ENCODE data around the gene GET4.
A peak's percentile ranks its signal among the peaks of the same experiment; 100 is the strongest.

The GET4 gene

DNA sequence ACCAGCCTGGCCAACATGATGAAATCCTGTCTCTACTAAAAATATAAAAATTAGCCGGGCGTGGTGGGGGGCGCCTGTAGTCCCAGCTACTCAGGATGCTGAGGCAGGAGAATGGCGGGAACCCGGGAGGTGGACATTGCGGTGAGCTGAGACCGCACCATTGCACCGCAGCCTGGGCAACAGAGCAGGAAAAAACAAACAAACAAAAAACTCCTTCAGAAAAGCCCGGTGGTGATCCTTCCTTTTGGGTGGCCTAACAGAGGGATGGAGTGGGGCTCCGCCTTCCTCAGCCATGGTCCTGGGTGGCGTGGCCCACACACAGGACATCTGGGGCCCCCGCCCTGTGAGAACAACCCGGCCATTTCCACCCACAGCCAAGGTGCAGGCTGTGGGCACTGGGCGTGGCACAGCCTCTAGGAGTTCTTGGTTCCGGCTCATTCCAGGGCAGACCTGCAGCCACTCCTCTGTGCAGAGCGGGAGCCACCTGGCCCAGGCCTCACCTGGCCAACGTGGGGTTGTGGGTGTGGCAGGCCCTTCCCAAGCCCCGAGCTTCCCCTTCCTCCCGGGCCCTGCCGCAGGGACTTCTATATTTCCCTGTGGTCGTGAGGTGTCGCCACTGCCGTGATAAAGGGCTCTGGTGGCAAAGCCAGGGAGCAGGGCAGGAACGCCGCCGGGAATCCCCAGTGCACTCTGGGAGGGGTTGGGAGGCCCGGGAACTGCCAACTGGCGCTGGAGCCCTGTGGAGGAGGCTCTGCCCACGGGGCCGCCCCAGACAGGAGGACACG is 37.6 kb downstream of the GET4 start:
- no peaks in the 10 kb centered on the region for H3K27me3 ChIP-seq (ENCODE audit: control insufficient read depth in 2 of 2, insufficient read depth in 2 of 2, low read length in 2 of 2)
- H3K27ac ChIP-seq (ENCODE audit: low read depth in 2 of 2, low read length in 2 of 2), result peak overlapping the region; percentile 93 to 95
- H3K36me3 ChIP-seq (ENCODE audit: control insufficient read depth in 2 of 2, insufficient read depth in 2 of 2, low read length in 2 of 2), result peaks cover 0 to 2% of the 10 kb centered on the region in 2 donors
- no peak overlapping the region for H3K4me3 ChIP-seq (ENCODE audit: low read length in 2 of 2)
- H3K4me1 ChIP-seq (ENCODE audit: control insufficient read depth in 2 of 2, insufficient read depth in 2 of 2, low read length in 2 of 2), result peaks cover 35 to 57% of the 10 kb centered on the region in 2 donors
- peak overlapping the region; percentile 38 to 60 for H3K9ac ChIP-seq (ENCODE audit: low read depth in 1 of 2, low read length in 2 of 2)
- H3K9me3 ChIP-seq (ENCODE audit: control insufficient read depth in 2 of 2, low read length in 2 of 2), result no peaks in the 10 kb centered on the region

DNA sequence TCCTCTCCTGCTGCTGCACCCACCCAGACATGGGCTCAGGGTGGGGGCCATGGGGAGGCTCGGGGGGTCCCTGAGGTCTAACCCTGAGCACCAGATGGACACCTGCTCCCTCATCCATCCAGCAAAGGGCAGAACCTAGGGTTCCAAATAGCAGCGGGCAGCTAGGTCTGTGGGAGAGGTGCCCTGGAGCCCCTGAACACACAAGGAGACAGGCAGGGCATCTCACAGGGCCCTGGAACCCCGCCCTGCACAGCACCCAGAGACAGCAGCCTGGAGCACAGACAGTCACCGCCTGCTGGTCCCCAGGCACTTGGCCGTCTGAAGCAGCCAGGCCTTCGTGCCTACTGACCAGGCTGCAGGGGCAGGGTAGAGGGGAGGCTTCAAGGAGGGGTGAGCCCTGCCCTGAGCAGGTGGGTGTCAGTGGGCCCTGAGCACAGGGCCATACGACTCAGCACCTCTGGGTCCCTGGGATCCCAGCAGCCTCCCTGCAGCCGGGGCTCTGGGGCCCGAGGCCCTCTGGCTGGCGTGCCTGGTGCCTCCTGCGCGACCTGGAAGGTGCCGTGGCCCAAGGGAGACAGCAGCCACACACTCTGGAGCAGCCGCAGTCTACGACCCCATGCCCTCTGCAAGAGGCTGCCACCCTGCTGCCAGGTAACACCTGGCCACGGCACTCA is 38.3 kb downstream of the GET4 start:
- peak overlapping the region; percentile 38 to 60 for H3K9ac ChIP-seq (ENCODE audit: low read depth in 1 of 2, low read length in 2 of 2)
- no peak overlapping the region for H3K4me3 ChIP-seq (ENCODE audit: low read length in 2 of 2)
- H3K36me3 ChIP-seq (ENCODE audit: control insufficient read depth in 2 of 2, insufficient read depth in 2 of 2, low read length in 2 of 2), result peaks cover 0 to 2% of the 10 kb centered on the region in 2 donors
- H3K4me1 ChIP-seq (ENCODE audit: control insufficient read depth in 2 of 2, insufficient read depth in 2 of 2, low read length in 2 of 2), result peaks cover 32 to 53% of the 10 kb centered on the region in 2 donors
- H3K27ac ChIP-seq (ENCODE audit: low read depth in 2 of 2, low read length in 2 of 2), result peak overlapping the region; percentile 93 to 95
- no peaks in the 10 kb centered on the region for H3K9me3 ChIP-seq (ENCODE audit: control insufficient read depth in 2 of 2, low read length in 2 of 2)
- no peaks in the 10 kb centered on the region for H3K27me3 ChIP-seq (ENCODE audit: control insufficient read depth in 2 of 2, insufficient read depth in 2 of 2, low read length in 2 of 2)

DNA sequence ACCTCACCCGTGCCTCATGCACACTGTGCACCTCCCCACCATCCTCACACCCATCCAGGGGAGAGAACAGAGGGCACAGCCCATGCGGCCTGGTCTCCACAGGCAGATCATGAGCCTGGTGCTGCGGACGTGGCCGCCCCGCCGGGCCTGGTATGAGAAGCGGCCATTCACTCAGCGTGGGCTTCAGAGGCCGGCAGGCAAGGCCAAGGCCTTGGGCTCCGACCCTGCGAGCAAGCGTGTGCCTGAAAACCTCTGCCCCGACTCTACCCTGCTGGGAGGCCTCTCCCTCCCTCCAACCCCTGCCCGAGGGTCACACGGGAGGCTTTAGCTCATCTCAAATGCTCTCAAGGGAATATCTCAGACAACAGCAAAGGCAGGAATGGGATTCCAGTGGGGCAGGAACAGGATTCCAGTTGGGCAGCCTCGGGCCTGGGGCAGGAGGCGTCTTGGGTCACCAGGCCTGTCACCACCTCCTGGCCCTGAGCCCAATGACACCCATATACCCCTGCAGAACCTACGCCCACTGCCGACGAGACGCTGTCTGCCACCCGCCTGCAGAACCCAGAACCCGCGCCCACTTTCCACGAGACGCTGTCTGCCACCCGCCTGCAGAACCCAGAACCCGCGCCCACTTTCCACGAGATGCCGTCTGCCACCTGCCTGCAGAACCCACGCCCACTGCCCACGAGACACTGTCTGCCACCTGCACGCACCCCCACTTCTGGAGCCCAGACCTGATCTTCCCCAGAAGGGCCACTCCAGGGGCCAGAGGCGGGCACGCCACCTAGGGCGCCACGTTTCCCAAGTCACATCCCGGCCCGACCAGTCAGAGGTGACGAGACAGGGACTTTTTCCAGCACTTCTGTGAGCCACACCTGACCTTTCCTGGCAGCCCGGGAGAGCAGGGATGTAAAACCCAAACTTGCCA is 39.2 kb downstream of the GET4 start:
- peak overlapping the region; percentile 93 to 95 for H3K27ac ChIP-seq (ENCODE audit: low read depth in 2 of 2, low read length in 2 of 2)
- H3K27me3 ChIP-seq (ENCODE audit: control insufficient read depth in 2 of 2, insufficient read depth in 2 of 2, low read length in 2 of 2), result no peaks in the 10 kb centered on the region
- H3K36me3 ChIP-seq (ENCODE audit: control insufficient read depth in 2 of 2, insufficient read depth in 2 of 2, low read length in 2 of 2), result peaks cover 0 to 2% of the 10 kb centered on the region in 2 donors
- H3K4me3 ChIP-seq (ENCODE audit: low read length in 2 of 2), result no peak overlapping the region
- peak overlapping the region in 1 of 2 donors; percentile 60 for H3K9ac ChIP-seq (ENCODE audit: low read depth in 1 of 2, low read length in 2 of 2)
- no peaks in the 10 kb centered on the region for H3K9me3 ChIP-seq (ENCODE audit: control insufficient read depth in 2 of 2, low read length in 2 of 2)
- peaks cover 28 to 51% of the 10 kb centered on the region in 2 donors for H3K4me1 ChIP-seq (ENCODE audit: control insufficient read depth in 2 of 2, insufficient read depth in 2 of 2, low read length in 2 of 2)

DNA sequence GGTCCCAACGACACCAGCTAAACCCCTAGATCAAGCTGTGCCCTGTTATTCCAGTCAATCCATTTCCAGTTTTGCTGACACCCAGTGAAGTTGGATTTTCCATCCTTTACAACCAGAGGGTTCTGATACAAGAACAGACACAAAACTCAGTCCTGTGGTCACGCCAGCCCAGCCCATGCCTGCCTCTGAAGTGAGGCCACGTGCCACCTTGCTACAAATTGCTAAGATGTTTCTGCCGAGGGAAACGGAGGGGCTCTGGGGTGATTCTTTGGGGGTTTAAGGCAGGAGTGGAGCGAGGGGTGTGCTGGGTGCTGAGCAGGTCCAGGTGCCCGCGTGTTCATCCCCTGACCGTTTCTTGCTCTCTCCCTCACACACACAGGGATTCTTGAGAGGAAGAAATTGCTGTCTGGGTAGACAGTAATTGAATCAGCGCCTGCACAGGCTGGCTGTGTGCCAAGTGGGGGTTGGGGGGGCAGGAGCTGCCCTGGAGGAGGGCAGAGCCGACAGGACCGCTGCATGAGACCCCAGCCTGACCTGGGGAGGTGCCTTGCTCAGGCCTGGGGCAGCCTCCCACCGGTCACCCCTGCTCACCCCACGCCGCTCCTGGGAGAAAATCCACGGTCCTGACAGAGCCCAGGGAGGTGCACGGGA is 40.1 kb downstream of the GET4 start:
- peak overlapping the region; percentile 17 to 93 for H3K27ac ChIP-seq (ENCODE audit: low read depth in 2 of 2, low read length in 2 of 2)
- peaks cover 36 to 56% of the 10 kb centered on the region in 2 donors for H3K4me1 ChIP-seq (ENCODE audit: control insufficient read depth in 2 of 2, insufficient read depth in 2 of 2, low read length in 2 of 2)
- no peaks in the 10 kb centered on the region for H3K27me3 ChIP-seq (ENCODE audit: control insufficient read depth in 2 of 2, insufficient read depth in 2 of 2, low read length in 2 of 2)
- H3K4me3 ChIP-seq (ENCODE audit: low read length in 2 of 2), result no peak overlapping the region
- peaks cover 0 to 2% of the 10 kb centered on the region in 2 donors for H3K36me3 ChIP-seq (ENCODE audit: control insufficient read depth in 2 of 2, insufficient read depth in 2 of 2, low read length in 2 of 2)
- H3K9me3 ChIP-seq (ENCODE audit: control insufficient read depth in 2 of 2, low read length in 2 of 2), result no peaks in the 10 kb centered on the region
- H3K9ac ChIP-seq (ENCODE audit: low read depth in 1 of 2, low read length in 2 of 2), result peak overlapping the region in 1 of 2 donors; percentile 38

DNA sequence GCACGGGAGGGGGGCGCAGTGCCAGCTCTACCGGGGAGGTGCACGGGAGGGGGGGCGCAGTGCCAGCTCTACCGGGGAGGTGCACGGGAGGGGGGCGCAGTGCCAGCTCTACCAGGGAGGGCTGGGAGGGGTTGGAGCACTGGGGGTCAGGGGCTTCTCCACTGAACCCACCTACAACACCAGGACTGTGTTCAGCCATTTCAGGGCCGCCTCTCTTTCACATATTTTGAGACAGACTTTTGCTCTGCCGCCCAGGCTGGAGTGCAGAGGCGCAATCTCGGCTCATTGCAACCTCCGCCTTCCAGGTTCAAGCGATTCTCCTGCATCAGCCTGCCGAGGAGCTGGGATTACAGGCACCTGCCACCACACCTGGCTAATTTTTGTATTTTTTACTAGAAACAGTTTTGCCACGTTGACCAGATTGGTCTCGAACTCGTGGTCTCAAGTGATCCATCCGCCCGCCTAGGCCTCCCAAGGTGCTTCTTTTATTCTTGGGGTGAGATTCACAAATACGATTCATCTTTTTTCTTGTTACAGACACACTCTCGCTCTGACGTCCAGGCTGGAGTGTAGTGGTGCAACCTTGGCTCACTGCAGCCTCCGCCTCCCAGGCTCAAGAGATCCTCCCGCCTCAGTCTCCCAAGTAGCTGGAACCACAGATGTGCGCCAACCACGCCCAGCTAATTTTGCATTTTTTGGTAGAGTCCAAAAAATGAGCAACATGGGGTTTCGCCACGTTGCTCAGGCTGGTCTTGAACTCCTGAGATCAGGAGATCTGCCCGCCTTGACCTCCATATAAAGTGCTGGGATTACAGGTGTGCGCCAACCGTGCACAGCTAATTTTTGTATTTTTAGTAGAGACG is 41.1 kb downstream of the GET4 start:
- Histone ChIP-seq H3K4me1 (ENCODE audit: control insufficient read depth in 2 of 2, insufficient read depth in 2 of 2, low read length in 2 of 2) (peaks cover 45 to 61% of the 10 kb centered on the region in 2 donors), H3K36me3 (ENCODE audit: control insufficient read depth in 2 of 2, insufficient read depth in 2 of 2, low read length in 2 of 2) (peaks cover 0 to 2% of the 10 kb centered on the region in 2 donors), H3K9me3 (ENCODE audit: control insufficient read depth in 2 of 2, low read length in 2 of 2) (no peaks in the 10 kb centered on the region), H3K9ac (ENCODE audit: low read depth in 1 of 2, low read length in 2 of 2) (no peak overlapping the region), H3K4me3 (ENCODE audit: low read length in 2 of 2) (no peak overlapping the region), H3K27ac (ENCODE audit: low read depth in 2 of 2, low read length in 2 of 2) (no peak overlapping the region), H3K27me3 (ENCODE audit: control insufficient read depth in 2 of 2, insufficient read depth in 2 of 2, low read length in 2 of 2) (no peaks in the 10 kb centered on the region)

DNA sequence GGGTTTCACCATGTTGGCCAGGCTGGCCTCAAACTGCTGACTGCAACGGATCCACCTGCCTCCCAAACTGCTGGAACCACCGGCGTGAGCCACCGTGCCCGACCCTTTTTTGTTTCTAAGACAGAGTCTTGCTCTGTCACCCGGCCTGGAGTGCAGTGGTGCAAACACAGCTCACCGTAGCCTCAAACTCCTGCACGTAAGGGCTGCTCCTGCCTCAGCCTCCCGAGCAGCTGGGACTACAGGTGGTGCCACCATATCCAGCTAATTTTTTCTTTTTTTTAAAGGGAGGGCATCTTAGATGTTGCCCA is 41.7 kb downstream of the GET4 start:
- H3K9ac ChIP-seq (ENCODE audit: low read depth in 1 of 2, low read length in 2 of 2), result no peak overlapping the region
- no peaks in the 10 kb centered on the region for H3K27me3 ChIP-seq (ENCODE audit: control insufficient read depth in 2 of 2, insufficient read depth in 2 of 2, low read length in 2 of 2)
- peaks cover 0 to 2% of the 10 kb centered on the region in 2 donors for H3K36me3 ChIP-seq (ENCODE audit: control insufficient read depth in 2 of 2, insufficient read depth in 2 of 2, low read length in 2 of 2)
- H3K4me1 ChIP-seq (ENCODE audit: control insufficient read depth in 2 of 2, insufficient read depth in 2 of 2, low read length in 2 of 2), result peaks cover 49 to 64% of the 10 kb centered on the region in 2 donors
- H3K9me3 ChIP-seq (ENCODE audit: control insufficient read depth in 2 of 2, low read length in 2 of 2), result no peaks in the 10 kb centered on the region
- H3K27ac ChIP-seq (ENCODE audit: low read depth in 2 of 2, low read length in 2 of 2), result no peak overlapping the region
- H3K4me3 ChIP-seq (ENCODE audit: low read length in 2 of 2), result no peak overlapping the region

DNA sequence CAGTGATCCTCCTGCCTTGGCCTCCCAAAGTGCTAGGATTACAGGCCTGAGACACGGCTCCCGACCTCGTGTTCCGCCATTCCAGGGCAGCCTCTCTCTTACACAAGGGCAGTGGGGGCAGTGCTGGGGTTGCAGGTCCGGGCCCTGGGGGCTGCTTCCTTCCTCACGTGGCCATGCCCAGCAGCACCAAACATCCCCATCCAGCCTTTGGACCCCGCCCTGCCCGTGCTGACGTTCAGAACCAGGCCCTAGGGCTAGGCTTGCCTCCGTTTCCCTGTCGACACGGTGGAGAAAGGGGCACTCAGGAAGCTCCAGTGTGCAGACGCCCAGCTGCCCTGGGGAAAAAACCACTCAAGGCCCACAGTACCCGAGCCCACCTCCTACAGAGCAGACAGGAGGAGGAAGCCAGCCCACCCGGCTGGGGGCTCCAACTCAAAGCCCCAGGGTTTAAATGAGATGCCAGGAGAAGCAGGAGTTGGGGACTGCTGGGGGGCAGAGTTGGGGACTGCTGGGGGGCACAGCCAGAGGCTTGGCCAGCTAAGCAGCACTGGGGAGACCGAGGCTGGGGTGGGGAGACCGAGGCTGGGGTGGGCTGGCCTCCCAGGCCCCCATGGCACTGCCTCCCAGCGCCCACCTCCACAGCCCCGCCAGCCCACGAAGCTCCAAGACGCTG is 42.2 kb downstream of the GET4 start:
- Histone ChIP-seq H3K36me3 (ENCODE audit: control insufficient read depth in 2 of 2, insufficient read depth in 2 of 2, low read length in 2 of 2) (peaks cover 0 to 2% of the 10 kb centered on the region in 2 donors), H3K9me3 (ENCODE audit: control insufficient read depth in 2 of 2, low read length in 2 of 2) (no peaks in the 10 kb centered on the region), H3K27me3 (ENCODE audit: control insufficient read depth in 2 of 2, insufficient read depth in 2 of 2, low read length in 2 of 2) (no peaks in the 10 kb centered on the region), H3K4me3 (ENCODE audit: low read length in 2 of 2) (no peak overlapping the region), H3K4me1 (ENCODE audit: control insufficient read depth in 2 of 2, insufficient read depth in 2 of 2, low read length in 2 of 2) (peaks cover 54 to 65% of the 10 kb centered on the region in 2 donors), H3K9ac (ENCODE audit: low read depth in 1 of 2, low read length in 2 of 2) (no peak overlapping the region), H3K27ac (ENCODE audit: low read depth in 2 of 2, low read length in 2 of 2) (no peak overlapping the region)

DNA sequence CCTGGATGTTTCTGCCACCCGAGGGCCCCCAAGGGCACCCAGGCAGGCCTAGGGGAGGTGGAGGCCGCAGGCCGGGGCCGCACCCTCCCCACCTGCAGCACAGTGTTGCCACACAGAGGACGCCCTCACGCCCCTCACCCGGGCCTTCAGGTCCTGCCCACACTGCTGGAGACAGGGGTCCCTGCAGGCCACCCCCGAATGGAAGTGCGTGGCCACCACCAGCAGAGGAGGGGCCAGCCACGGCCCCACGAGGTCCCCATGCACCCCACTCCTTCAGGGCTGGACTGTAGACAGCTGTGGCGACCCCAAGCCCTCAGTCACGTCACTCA is 42.7 kb downstream of the GET4 start:
- Histone ChIP-seq H3K36me3 (ENCODE audit: control insufficient read depth in 2 of 2, insufficient read depth in 2 of 2, low read length in 2 of 2) (peaks cover 0 to 2% of the 10 kb centered on the region in 2 donors), H3K4me3 (ENCODE audit: low read length in 2 of 2) (no peak overlapping the region), H3K27me3 (ENCODE audit: control insufficient read depth in 2 of 2, insufficient read depth in 2 of 2, low read length in 2 of 2) (no peaks in the 10 kb centered on the region), H3K4me1 (ENCODE audit: control insufficient read depth in 2 of 2, insufficient read depth in 2 of 2, low read length in 2 of 2) (peaks cover 57 to 63% of the 10 kb centered on the region in 2 donors), H3K27ac (ENCODE audit: low read depth in 2 of 2, low read length in 2 of 2) (peak overlapping the region in 1 of 2 donors; percentile 9), H3K9ac (ENCODE audit: low read depth in 1 of 2, low read length in 2 of 2) (no peak overlapping the region), H3K9me3 (ENCODE audit: control insufficient read depth in 2 of 2, low read length in 2 of 2) (no peaks in the 10 kb centered on the region)

All from mucosa of rectum (tissue), 2 donors.